Epithelial cell of prostate (primary cell): ENCODE measurements around the gene TTN.
"Not testable (repeated sequence)": the region's sequence is repeated elsewhere in the genome, so short reads cannot be mapped to it uniquely, and the experiment has no call there.

Source experiments
- DNase-seq: peaks from one replicate; pipeline ENCODE4 v3.0.0-alpha.2; 2011; ENCODE audit warnings: low read depth, low spot score
- H3K27ac ChIP-seq: fragments of 450-650 bp; 2 replicates; pipeline ENCODE4 v1.5.1; 2017; ENCODE audit warnings: mild to moderate bottlenecking

Gene TTN

GRCh38 chr2:178568227-178568626, 239.0 kb downstream of the TTN start:
- H3K27ac ChIP-seq = no peak overlapping the region
- no peak for DNase-seq

GRCh38 chr2:178553047-178553446, 254.2 kb downstream of the TTN start:
- H3K27ac ChIP-seq = peak overlapping the region; percentile 22
- peak; percentile 64 for DNase-seq

- no peak overlapping the region for H3K27ac ChIP-seq
Observed at GRCh38 chr2:178550352-178550751, 256.9 kb downstream of the TTN start.

GRCh38 chr2:178542569-178542968, 264.7 kb downstream of the TTN start:
- H3K27ac ChIP-seq = no peak overlapping the region
- DNase-seq = no peak

More at GRCh38 chr2:178550352-178550751, 256.9 kb downstream of the TTN start:
- DNase-seq = no peak

- no peak for DNase-seq
- H3K27ac ChIP-seq = no peak overlapping the region
Observed at GRCh38 chr2:178542161-178542560, 265.1 kb downstream of the TTN start.

GRCh38 chr2:178536037-178536436, 271.2 kb downstream of the TTN start:
- DNase-seq = no peak
- no peak overlapping the region for H3K27ac ChIP-seq

- no peak for DNase-seq
- H3K27ac ChIP-seq = no peak overlapping the region
Observed at GRCh38 chr2:178531168-178531567, 276.1 kb downstream of the TTN start.

GRCh38 chr2:178530625-178531142, 276.5 kb downstream of the TTN start:
- no peak overlapping the region for H3K27ac ChIP-seq
- DNase-seq = no peak

GRCh38 chr2:178530131-178530530, 277.1 kb downstream of the TTN start:
- no peak overlapping the region for H3K27ac ChIP-seq
- no peak for DNase-seq

- H3K27ac ChIP-seq = no peak overlapping the region
- DNase-seq = no peak
Observed at GRCh38 chr2:178529194-178529593, 278.0 kb downstream of the TTN start.

- H3K27ac ChIP-seq = no peak overlapping the region
Observed at GRCh38 chr2:178528647-178529046, 278.6 kb downstream of the TTN start.

GRCh38 chr2:178527592-178527991, 279.6 kb downstream of the TTN start:
- no peak overlapping the region for H3K27ac ChIP-seq
- no peak for DNase-seq

More at GRCh38 chr2:178528647-178529046, 278.6 kb downstream of the TTN start:
- DNase-seq = no peak

- DNase-seq = no peak
- no peak overlapping the region for H3K27ac ChIP-seq
Observed at GRCh38 chr2:178526256-178526655, 281.0 kb downstream of the TTN start.

- H3K27ac ChIP-seq, DNase-seq: not testable (repeated sequence)
Observed at GRCh38 chr2:178525460-178525859, 281.8 kb downstream of the TTN start.

- H3K27ac ChIP-seq, DNase-seq: not testable (repeated sequence)
Observed at GRCh38 chr2:178525010-178525409, 282.2 kb downstream of the TTN start.

GRCh38 chr2:178523596-178524134, 283.6 kb downstream of the TTN start:
- H3K27ac ChIP-seq = peak overlapping the region; percentile 63
- DNase-seq = no peak

- H3K27ac ChIP-seq = peak overlapping the region; percentile 63
- peak; percentile 29 for DNase-seq
Observed at GRCh38 chr2:178522950-178523595, 284.1 kb downstream of the TTN start.

GRCh38 chr2:178521304-178522150, 285.7 kb downstream of the TTN start:
- DNase-seq = no peak
- no peak overlapping the region for H3K27ac ChIP-seq

- no peak overlapping the region for H3K27ac ChIP-seq
- no peak for DNase-seq
Observed at GRCh38 chr2:178517496-178517895, 289.7 kb downstream of the TTN start.

GRCh38 chr2:178514664-178515063, 292.6 kb downstream of the TTN start:
- DNase-seq = peak; percentile 29

GRCh38 chr2:178513876-178514275, 293.3 kb downstream of the TTN start:
- DNase-seq = no peak
- no peak overlapping the region for H3K27ac ChIP-seq

More at GRCh38 chr2:178514664-178515063, 292.6 kb downstream of the TTN start:
- H3K27ac ChIP-seq = no peak overlapping the region
